HG03135 (cell line): Measurements from ENCODE around the gene GPR89A.
"Not testable (repeated sequence)": the region's sequence is repeated elsewhere in the genome, so short reads cannot be mapped to it uniquely, and the experiment has no call there.

Experiments
- ATAC-seq: cut with Tn5 transposase; IDR thresholded peaks from one replicate; pipeline ENCODE4 v1.9.1; 2021; ENCODE audit warnings: mild to moderate bottlenecking, moderate library complexity; ENCODE audit not compliant: unreplicated experiment

GPR89A gene

DNA sequence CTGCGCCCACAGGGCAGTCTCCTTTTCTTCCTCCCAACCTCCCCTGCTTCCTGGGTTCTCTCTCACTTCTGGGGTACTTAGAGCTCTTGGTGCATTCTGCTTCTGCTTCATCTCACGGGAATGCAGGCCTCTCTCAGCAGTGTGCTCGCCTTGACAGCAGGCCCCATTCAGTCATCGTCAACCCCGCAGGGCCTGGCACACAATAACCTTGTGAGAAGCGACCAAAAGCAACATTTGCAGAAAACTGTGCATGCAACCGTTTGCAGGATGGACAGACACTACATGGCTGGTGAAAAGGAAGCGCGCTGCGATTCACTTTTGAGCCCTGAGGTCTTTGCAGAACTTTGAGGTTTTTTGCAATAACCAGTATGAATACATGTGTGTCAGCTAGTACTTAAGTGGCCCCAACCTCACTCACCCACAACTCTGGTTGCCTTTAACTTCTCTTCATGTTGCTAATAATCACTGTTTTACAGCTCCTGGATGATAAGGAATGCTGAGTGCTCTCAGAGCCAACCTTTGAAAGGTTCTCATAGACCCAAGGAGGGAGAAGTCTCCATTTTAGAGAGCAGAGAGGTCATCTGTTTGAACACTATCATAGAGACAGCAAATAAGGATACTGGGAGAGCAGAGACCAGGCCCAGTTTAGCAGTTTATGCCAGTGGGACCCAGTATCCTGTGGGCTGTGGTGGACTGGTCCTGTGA, 109.0 kb downstream of the GPR89A start:
- no peak for ATAC-seq

DNA sequence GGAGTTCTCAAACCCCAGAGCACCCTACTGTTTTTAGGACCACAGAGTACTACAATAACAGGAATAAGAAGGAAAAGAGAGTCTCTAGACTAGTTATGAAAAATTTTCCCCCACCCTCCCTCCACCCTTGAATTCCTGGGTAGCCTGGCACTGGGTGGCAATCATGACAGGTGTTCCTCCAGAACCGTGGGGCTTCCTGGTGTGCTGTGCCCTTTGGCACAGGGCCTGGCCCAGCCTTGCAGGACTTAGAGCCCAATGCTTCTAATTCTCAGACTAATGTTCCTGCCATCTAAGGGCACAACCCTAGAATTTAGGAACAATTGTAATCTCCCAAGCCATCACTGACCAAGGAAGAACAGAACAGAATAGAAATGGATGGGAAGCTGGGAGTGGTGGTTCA, 110.0 kb downstream of the GPR89A start:
- no peak for ATAC-seq

DNA sequence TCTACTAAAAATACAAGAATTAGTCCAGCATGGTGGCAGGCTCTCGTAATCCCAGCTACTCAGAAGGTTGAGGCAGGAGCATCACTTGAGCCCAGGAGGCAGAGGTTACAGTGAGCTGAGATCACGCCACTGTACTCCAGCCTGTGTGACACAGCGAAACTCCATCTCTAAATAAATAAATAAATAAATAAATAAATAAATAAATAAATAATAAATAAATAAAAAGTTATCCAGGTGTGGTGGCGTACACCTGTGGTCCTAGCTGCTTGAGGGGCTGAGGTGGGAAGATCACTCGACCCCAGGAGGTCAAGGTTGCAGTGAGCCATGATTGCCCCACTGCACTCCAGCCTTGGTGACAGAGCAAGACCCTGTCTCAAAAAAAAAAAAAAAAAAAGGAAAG, 110.7 kb downstream of the GPR89A start:
- not testable (repeated sequence) for ATAC-seq

DNA sequence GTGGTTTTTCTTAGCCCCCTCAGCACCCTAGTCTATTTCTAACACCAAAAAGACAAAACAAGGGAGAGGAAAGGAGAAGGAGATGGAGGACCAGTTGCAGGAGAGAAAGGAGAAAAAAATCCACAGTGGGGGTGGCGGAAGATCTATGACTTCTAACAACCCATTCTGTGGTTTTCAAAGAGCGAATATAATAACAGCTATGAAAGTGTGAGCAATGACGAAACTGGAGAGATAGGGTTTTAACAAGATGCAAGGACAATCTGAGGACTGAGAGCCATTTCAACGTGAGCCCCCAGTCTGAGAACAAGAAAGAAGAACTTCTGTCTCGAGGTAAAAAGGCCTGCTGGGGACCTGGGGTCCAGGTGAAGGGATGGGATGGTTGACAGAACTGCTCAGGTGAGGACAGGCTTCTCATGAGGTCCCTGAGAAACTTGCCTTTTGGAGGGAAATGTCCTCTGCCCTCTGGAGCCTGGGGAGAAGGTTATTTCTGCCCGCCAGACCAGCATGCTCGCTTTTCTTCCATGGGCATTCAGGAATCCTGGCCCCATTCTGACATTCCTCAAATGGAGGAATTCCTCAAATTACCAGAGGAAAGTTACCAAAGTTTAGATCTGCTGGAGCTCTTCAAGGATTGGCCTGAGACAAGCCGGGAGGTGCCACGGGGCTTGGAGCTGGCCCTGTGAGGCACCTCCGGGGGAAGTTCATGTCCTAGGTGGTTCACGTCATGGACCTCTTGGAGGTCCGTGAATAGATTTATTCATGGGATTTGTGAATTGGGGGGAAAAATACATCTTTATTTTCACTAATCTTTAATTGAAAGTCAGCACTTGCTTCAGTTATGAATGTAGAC, 111.7 kb downstream of the GPR89A start, which contains the start of gene CD160:
Gene CD160, plus strand, starts transcription at position 270 of the 850 bp plus-strand sequence. CDS start 8,829 bp downstream, outside the sequence.
- ATAC-seq = no peak
